HG02678 (cell line): ENCODE results near the gene NAPEPLD.
"Not testable (repeated sequence)": the region's sequence is repeated elsewhere in the genome, so short reads cannot be mapped to it uniquely, and the experiment has no call there.

Experiments
- ATAC-seq: cut with Tn5 transposase; IDR thresholded peaks from one replicate; pipeline ENCODE4 v1.9.1; 2021; ENCODE audit warnings: mild to moderate bottlenecking, moderate library complexity; ENCODE audit not compliant: unreplicated experiment

The NAPEPLD gene

GRCh38 chr7:103144754-103145153 lies 4.1 kb downstream of the NAPEPLD start:
- not testable (repeated sequence) for ATAC-seq

GRCh38 chr7:103143868-103144267 lies 5.0 kb downstream of the NAPEPLD start:
- ATAC-seq, result no peak

GRCh38 chr7:103142494-103142893 lies 6.4 kb downstream of the NAPEPLD start:
- no peak for ATAC-seq

- ATAC-seq, result no peak
Measured at GRCh38 chr7:103141753-103142404, 7.0 kb downstream of the NAPEPLD start.

DNA sequence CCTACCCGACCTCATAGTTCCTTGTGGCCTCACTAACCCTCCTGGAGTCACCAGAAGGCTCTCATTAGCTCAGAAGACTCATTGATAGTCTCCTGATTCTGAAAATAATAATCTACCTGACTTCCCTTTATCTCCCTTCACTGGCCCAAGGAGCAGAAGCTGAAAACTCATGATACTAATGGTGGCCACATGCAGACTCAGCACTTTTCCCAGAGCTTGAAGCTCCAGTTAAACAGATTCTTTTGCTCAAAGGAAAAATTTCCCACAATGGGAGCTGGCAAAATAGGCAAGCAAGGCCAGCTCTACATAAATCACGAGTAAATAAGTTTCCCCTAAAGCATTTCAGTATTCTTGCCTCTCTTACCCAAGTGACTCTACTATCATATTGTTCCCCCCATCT lies 8.2 kb downstream of the NAPEPLD start:
- ATAC-seq, result no peak

- ATAC-seq, result no peak
Measured at GRCh38 chr7:103140061-103140460, 8.8 kb downstream of the NAPEPLD start.

DNA sequence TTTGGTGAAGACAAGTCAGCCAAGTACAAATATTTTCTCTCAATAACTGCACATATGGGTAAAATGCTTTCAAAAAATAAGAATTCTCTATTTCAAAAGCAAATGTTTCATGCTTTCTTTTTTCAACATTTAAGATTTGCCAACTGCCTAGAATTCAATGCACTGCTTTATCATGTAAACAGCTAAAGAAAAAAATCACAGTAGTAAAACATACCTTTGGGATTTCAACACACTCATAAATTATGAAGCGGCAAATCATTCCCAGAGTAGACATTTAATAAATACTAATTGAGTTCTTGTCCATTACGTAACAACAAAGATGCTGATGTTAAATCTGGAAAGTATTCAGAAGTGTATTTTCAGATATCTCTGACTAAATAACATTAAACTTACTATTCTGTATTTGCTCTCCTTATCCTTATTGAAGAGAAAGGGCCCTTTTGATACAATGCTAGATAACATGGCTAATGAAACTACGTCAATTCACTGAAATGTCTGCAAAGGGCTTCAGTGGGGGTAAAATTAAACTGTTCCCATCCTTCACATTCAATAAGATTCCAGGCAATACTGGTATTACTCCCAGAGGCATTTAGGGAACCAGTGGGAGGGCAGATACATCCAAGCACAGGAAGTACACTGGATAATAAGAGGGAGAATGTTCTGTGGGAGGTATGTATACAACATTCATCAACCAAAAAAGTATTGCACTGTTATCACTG lies 13.9 kb downstream of the NAPEPLD start:
- no peak for ATAC-seq

DNA sequence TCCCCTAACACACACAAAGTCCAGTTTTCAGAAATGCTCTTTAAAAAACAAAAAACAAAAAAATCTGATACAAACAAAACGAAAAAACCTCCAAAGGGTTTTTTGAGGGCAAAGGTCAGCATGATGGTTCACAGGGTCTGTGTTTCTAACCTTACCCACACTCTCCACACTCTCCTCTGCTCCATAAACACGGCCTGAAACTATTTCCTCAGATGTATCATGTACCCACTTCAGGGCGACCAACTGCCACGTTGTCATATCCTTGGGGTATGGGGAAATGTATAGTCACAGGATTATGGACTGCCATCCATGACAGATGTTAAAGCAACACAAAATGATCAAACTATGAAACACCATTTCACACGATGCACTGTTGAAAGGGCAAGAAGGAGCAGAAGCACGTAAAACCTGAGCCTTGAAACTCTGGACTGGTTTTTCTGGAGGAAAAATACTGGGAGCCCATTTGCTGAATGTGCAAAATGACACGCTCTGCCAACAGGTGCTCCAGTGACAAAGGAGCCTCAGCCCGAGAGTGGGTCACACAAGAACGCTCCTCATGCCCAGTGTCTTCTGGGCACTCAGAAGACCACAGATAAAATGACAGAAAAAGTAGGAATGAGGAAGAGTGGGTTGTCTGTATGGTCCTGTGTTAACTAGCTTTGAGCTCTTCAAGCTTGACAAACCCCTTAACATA lies 15.8 kb downstream of the NAPEPLD start:
- no peak for ATAC-seq

DNA sequence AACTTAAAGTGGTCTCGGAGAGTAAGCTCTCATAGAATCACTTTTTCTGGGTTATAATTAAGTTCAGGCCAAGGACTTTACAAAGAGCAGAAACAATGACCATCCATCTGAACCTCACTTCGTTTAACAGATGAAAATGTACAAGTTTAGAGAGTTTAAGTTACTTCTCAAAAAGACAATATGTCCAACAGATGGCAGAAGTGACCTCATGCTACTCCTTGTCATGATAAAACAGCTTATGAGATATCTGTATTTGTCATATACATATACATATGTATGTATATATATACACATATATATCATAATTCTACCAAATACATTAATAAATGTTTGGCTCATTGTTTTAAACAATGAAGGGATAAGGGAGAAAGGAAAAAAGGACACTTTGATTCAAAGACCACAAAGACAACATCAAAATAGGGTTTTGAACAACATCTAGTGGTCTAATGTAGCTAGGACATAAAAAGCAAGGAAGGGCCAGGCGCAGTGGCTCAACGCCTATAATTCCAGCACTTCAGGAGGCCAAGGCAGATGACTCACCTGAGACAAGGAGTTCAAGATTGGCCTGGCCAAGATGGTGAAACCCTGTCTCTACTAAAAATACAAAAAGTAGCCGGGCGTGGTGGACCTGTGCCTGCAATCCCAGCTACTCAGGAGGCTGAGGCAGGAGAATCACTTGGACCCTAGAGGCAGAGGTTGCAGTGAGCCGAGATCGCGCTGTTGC lies 17.8 kb downstream of the NAPEPLD start:
- ATAC-seq, result no peak

- ATAC-seq, result no peak
Measured at GRCh38 chr7:103129702-103130549, 19.0 kb downstream of the NAPEPLD start.

GRCh38 chr7:103127006-103127405 lies 21.9 kb downstream of the NAPEPLD start:
- ATAC-seq, result no peak

- no peak for ATAC-seq
Measured at GRCh38 chr7:103124429-103124979, 24.4 kb downstream of the NAPEPLD start.

DNA sequence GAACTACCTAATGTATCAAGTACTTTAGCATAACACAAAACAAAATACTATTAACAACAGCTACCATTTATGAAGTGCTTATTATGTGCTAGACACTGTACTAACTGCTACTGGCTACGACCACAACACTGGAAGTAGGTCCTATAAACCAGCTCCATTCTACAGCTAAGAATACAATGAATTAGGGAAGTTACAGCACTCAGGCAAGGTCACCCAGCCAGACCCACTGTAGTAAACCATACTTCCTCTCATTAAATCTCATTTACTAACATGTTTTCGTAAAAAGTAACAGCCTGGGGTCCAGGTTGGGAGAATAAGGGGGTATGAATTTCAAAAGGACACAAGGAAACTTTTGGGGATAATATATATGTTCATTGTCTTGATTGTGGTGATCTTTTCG lies 25.4 kb downstream of the NAPEPLD start:
- ATAC-seq, result no peak

DNA sequence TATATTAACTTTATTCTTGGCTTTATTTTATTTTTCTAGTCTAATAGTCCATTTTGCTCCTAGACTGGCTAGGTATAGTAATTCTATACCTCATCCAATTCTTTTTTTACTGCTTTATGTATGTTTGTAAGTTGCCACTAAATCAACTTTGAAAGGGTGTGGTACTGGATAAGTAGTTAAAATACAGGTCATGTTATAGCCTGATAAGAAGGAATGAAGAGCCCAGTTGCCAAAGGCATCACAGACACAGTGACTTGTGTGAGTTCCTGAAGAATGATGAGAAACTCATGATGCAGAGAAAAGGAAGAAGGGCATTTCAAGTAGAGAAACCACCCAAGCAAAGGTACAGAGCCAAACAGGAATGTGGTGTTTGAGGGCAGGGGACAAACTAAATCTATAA lies 27.3 kb downstream of the NAPEPLD start:
- no peak for ATAC-seq

DNA sequence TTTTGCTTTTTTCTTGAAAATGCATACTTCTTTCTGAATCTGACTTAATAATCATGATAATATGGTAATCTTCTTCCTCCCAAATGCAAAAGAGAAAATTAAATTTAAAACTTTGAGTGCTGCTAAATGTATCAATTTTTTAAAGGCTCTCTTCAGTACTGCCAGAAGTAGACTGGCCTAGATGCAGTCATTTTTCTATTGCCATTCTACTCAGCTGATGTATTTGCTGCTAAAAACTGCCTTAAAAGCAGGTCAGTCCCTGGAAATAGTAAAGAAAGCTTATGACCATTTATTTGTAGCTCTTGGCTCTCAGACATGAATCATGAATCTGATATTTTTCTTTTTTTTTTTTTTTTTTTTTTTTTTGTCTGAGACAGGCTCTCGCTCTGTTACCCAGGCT lies 28.5 kb downstream of the NAPEPLD start:
- no peak for ATAC-seq

DNA sequence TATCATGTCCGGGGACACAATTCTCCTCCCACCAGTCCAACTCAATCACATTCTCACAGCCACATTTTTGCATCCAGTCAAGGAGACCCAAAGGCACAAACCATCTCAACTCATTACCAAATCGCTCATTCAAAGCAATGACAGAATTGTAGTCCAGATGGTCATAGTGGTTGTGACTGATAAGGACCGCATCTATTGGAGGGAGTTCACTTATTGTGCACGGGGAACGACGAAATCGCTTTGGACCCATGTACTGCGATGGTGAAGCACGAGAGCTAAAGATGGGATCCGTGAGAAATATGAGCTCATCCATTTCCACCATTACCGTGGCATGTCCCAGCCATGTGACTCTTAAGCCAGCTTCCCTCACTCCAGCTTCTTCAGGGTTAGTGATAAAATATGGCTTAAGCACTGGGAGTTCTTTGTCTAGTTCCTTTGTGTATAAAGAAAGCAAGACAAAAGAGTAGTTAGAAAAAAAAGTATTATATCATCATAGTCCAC lies 29.1 kb downstream of the NAPEPLD start:
- ATAC-seq, result no peak

GRCh38 chr7:103117465-103117864 lies 31.4 kb downstream of the NAPEPLD start:
- no peak for ATAC-seq

GRCh38 chr7:103116991-103117390 lies 31.9 kb downstream of the NAPEPLD start:
- ATAC-seq, result no peak

DNA sequence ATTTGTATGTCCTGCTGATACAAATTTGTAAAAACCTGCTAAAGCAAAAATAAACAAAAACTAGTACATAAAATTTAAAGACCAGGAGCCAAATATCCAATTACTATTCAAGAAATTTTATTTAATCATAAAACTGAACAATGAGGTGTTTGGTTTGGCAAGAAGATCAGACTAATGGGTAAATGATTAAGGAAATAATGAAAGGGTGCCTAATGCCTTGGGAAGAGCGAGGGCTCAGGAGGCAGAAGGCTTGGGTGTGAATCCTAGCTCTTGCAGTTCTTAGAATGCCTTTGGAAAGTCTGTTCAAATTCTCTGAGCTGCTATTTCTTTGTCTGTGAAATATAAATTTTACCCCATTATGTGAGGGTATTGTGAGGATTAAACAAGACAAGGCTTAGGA lies 32.4 kb downstream of the NAPEPLD start:
- no peak for ATAC-seq

DNA sequence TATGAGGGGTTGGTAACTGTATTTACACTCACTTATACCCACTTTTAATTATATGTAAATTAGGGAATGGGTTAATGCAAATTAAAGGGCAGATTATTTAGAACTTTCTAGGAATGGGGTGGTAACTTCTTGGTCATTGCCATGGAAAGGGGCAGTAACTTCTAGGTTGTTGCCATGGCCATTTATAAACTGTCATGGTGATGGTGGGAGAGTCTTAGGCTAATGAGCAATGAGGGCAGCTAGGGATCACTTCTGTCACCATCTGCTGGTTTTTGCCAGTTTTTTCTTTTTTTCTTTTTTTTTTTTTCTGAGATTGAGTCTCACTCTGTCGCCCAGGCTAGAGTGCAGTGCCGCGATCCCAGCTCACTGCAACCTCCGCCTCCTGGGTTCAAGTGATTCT lies 33.1 kb downstream of the NAPEPLD start:
- no peak for ATAC-seq
